Non-pigmented ciliary epithelial cell (primary cell): ENCODE measurements around the gene COL27A1.

Experiments used
- DNase-seq: peaks from one replicate; pipeline ENCODE4 v3.0.0-alpha.2; 2010; ENCODE audit warnings: low read depth

COL27A1 gene

DNA sequence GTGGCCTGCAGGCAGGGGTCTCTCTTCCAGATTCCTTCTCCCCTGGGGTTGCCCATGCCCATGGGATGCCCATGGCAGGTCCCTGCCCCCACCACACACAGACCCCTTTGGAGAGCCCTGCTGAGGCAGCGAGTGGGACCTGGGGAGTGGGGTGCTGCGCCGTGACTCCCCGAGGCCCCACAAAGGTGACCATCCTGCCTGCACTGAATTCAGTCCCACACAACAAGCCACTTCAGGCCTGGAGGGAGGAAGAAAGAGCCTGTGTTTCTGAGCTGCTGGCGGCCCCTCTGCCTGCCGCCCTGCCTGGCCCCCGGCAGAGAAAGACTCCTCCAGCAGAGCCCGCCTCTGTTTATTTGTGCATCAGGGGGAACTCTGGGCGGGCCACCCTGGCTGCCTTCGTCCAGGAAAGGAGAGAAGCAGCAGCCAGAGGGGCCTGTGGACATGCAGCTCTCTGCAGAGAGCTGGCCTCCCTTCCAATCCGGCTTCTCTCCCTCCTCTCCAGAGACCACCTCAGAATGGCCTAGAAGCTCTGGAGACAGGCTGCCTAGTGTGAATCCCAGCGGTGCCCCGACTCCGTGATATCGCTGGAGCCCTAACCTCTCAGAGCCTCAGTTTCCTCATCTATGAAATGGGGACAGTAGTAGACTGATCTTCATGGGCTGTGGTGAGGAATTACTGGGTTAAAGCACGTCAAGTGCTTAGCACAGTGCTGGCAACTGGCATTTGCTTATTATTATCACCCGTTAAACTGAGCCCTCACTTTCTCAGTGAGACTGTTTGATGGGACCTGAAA lies 72.9 kb downstream of the COL27A1 start:
- no peak for DNase-seq

DNA sequence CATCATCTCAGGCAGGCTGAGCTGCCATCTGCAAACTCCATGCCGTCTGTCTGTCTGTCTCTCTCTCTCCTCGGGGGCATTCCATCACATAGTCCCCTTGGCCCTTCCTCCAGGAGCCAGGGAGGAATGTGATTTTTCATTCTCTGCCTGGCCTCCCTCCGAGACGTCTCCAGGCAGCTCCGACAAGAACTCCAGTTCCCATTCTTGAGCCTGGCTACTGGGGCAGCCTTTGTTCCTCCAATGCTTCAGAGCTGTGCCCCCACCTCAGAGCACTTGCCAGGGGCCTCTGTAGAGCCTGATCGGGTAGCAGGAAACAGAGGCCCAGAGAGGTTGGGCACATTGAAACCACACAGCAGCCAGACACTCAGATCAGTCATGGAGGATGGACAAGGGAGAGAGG lies 74.0 kb downstream of the COL27A1 start:
- no peak for DNase-seq

DNA sequence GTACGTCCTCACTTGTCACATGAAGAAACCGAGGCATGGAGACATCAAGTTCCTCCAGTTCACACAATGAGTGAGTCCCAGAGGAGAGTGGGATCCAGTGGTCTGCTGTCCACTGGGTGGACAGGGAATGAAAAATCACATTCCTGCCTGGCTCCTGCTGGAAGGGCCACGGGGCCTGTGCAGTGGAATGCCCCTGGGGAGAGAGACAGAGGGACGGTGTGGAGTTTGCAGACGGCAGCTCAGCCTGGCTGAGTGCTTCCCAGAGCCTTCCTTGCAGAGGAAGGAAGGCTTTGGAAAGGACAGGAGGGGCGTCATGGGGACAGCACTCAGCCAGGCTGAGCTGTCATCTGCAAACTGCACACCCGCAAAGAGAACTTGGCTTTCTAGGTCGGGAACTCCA lies 74.7 kb downstream of the COL27A1 start:
- no peak for DNase-seq

GRCh38 chr9:114231273-114231672 lies 75.9 kb downstream of the COL27A1 start:
- no peak for DNase-seq

DNA sequence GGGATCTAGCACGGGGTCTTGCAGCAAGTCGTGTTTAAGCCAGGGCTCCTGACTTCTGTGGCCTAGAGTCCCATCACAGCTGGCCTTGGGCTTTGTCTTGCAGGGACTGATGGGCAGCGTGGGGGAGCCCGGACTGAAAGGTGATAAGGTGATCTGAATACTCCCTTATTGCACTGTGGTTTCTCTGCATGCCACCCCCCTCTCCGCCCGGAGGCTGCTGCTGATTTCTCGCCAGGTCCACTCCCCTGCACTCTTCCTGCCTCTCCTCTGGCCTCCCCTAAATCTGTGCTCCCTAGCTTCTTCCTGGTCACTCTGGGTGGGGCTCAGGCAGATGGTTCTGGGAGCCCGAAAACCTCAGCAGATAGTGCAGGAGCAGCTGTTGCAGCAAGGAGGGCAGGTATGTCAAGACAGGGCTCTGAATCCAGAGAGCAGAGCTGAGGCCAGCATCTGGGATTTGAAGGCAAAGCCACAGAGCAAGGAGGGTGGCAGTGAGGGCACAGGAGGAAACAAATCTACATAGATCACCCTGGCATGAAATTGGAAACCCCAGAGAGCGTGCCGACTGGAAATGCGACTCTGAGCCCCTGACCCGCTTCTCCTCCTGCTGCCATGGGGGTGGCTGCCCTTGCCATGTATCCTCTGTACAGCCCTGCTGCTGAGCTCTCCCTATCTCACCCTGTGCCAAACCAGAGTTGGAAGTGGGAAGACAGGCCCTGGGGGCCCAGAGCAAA lies 76.5 kb downstream of the COL27A1 start:
- DNase-seq, result no peak

GRCh38 chr9:114233491-114234185 lies 78.3 kb downstream of the COL27A1 start:
- DNase-seq, result no peak

DNA sequence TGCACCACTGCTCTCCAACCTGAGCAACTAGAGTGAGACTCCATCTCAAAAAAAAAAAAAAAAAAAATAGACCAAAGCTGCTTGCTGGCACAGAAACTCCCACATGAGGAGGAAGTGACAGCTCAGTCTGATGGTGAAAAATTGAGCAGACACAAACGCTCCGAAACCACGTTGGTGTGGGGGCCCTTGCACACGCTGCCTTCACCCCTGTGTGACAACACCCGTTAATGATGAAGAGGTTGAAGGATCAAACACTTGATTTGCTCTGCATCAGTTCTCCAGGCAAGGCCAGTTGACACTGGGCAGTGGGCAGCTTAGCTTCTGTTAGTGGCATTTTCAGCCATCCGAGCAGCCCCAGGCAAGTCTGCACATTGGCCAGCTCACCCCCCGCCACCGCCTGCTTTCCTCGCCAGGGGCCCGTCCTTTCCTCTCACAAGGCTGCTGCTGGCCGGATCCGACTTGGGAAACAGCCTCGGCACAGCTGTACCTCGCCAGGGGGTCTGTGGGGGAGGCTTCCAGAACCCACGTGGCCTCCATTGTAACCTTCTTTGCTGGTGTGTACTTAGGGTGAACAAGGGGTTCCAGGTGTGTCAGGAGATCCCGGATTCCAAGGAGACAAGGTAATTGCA lies 79.8 kb downstream of the COL27A1 start:
- DNase-seq, result no peak

DNA sequence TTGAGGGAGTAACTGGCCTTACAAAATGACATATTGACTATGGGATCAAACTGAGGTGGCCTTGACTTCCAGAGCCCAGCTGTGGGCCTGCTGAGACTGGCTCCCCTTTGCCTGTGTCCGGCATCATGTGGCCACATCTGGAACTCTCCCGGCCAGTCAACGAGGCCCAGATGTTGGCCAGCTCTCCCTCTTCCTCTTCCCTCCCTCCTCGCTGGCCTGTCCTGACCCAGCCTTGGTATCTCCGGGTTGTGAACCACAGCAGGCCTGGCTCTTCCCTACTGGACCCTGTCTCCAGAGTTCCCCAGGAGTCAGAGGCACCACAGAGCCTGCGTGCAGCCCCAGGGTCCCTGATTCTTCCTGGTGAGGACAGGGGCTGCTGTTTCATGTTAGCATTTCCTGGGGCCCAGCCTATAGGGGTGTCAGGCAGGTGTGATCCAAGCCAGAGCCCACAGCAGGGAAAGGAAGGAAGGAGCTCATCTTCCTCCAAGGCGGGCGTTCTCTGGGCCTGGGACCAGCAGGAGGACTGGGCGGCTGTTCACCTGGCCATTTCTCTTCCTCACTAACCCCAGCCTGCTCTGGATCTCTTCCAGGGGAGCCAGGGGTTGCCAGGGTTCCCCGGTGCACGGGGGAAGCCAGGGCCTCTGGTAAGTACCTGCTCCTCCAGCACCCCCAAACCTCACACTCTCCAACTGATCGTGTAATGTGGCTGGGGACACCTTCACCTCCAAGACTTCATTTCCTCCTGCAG lies 81.2 kb downstream of the COL27A1 start:
- no peak for DNase-seq

DNA sequence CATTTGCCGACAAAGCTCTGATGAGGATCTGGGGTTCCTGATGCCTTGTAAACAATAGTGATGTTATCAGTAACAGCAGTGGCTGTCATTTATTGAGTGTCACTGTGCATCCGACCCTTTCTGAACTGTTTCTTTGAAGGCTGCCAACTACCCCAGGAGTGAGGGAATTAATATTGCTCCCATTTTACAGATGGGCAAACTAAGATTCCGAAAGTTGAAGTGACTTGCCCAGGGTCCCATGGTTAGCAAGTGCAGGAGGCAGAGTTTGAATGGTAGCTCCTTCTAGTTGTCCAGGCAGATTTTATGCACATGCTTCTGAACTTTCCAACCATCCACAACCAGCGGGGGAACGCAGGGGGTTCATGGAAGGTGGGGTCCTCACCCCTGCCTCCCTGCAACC lies 81.9 kb downstream of the COL27A1 start:
- DNase-seq, result no peak

- DNase-seq, result no peak
Measured at GRCh38 chr9:114237781-114238180, 82.4 kb downstream of the COL27A1 start.

DNA sequence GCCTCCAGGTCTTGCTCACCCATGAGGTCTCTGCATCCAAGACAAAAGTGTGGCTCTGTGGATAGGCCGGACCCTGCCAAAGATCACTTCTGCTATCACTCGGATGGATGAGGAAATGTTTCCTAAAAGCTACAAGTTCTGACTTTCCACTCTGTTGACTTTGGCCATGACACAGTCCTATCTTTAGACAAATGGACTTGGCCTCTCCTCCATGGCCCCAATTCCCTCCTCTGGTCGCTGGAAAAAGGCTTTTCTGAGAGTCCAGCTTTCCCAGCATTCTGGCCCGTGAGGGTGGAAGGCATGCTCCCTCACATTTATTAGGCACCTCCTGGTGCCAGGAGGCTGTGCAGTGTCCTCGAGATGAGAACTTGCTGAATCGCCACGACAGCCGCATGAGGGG lies 83.1 kb downstream of the COL27A1 start:
- no peak for DNase-seq

DNA sequence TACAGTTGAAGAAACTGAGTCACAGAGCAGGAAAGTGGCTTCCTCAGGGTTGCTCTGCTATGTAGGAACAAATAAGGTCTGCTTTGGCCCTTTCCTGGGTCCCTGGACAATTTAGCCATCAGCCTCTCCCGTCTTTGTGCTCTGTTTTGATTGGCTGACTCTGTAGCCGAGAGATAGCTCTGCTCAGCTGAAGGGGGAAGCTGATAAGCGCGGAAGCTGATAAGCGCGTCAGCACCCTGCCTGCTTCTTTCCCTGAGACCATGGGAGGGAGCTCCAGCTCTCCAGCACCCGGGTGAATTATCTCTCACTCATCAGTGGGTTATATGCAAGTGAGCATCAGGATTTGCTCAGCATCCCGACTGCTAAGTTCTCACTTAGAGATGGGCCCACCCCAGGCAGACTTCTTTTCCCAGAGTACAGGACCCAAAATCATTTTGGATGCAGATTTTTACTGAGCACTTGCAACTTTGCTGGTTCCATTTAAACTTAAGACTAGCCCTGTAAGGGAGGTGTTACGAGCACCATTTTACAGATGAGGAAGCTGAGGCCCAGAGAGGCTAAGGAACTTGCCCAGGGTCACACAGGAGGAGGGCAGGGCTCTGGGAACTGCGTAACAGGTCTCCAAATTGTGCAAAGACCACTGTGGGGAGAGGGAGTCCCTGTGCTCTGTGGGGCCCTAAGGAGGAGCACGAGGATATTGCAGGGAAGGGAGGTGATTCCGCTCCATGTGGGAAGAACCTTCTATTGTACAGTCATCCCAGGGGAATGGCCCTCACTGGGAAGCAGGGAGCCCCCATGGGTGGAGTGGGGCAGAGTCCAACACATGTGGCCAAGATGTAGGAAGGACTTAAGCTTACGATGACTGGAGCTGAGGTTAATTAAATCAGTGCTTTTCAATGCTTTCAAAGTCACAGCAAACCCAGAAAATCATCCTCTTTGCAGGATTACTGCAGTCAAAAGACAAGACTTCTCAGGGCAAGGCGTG lies 83.8 kb downstream of the COL27A1 start:
- no peak for DNase-seq

DNA sequence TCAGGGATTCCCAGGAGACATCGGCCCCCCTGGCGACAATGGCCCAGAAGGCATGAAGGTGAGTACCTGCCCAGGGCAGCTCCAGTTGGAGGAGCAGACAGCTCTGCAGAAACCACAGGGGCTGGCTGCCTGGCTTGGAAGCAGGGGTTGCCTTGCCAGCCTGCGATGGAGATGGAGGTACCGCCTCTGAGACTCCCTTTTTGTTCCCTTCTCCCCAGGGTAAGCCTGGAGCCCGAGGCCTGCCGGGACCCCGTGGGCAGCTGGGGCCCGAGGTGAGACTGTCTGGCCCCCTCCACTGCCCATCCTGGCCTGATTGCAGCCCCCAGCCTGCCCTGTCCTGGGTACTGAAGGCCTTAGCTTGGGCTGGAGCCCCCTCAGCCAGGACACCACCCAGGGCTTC lies 84.9 kb downstream of the COL27A1 start:
- DNase-seq, result no peak

GRCh38 chr9:114240647-114241558 lies 85.6 kb downstream of the COL27A1 start:
- DNase-seq, result no peak

GRCh38 chr9:114242837-114243236 lies 87.5 kb downstream of the COL27A1 start:
- DNase-seq, result no peak

DNA sequence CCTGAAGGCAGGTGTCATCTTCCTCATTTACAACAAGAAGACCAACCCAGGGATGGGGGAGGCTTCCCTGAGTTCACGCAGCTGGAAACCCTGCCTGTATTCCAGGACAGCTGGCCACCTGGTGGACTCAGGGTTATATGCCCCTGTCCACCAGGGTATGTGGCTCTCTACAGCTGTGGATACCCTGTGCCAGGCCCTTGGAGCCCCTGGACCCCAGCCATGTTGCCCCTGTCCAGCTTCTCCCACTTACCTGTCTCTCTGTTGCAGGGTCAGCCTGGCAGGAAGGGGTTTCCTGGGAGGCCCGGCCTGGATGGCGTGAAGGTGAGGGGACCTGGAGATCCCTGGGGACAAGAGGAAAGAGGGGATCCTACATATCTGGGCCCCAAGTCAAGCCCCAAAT lies 87.9 kb downstream of the COL27A1 start:
- no peak for DNase-seq

DNA sequence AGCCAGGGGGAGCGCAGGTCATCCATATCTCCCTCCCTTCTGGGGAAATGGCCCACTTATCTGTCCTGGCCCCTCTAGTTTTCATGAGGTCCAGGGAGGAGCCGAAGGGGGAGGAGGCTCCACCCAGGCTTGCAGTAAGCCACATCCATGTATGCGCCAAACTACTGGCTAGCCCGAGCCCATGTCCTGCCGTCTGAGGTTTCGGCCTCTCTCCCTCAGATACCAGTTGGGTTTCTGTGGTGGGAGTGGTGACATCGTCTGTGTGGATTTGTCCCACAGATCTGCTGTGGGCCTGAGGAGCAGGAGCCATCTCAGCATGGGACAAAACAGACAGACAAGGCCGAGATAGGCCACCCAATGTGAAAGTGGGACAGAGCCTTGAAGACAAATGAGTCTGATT lies 89.2 kb downstream of the COL27A1 start:
- DNase-seq, result no peak

- no peak for DNase-seq
Measured at GRCh38 chr9:114246558-114246957, 91.2 kb downstream of the COL27A1 start.

DNA sequence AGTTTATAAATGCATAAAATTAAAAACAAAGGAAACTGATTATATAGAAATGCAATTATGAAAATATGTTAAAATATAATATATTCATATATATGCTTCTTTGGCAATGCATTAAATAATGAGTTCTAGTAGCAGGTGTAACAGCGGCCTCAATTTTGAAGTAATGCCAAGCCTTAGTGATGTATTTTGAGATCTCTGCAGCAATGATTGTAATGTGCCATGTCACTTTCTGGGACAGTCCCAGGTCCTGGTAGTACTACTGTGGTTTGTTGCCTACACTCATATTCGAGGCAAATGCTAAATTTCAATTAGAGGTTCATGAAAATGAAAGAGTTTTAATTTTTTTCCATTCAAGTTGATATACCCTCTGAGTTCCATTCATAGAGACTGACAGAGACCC lies 91.7 kb downstream of the COL27A1 start:
- DNase-seq, result no peak

DNA sequence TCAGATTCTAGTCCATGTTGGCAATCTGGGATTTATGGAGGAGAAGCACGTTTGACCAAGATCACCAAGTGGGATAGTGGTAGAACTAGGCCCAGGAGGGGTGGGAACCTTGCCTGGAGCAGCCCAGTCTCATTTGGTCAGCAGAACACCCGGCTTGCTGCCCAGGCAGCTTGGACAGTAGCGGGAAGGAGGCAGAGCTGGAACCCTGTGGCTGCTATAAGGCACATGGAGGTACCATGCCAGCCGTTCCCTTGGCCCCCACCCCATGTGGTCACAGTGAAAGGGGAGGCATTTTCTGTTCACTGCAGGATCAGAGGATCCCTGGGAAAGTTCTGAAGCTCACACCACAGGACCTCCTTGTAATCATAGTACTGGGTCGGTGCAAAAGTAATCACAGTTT lies 92.2 kb downstream of the COL27A1 start:
- DNase-seq, result no peak
